Psoas muscle (tissue), 8 donors: Measurements from ENCODE around the gene LMO7. TPM values are rescaled to one million over a fixed set of nuclear protein-coding genes. Genes with fewer than 3 reads are reported as not detected.

Experiments used
- ATAC-seq, 4 donors: fragments of 200-7000 bp; cut with Tn5 transposase; one replicate each; pipeline ENCODE4 v1.9.1; 2020; ENCODE audit warnings: moderate library complexity in 3 of 4, mild to moderate bottlenecking in 2 of 4
- DNase-seq, 2 donors: peaks; one replicate each; pipeline ENCODE4 v3.0.0-alpha.2; 2020
- H3K27ac ChIP-seq: fragments of 200-600 bp; one replicate; pipeline ENCODE4 v1.8.0; 2022
- H3K27me3 ChIP-seq, 3 donors: fragments of 200-600 bp in 1 of 3; one replicate each; pipeline versions ENCODE4 v1.6.1 to v1.8.0; 2013 to 2022; ENCODE audit warnings: low read length in 2 of 3, mild to moderate bottlenecking in 2 of 3, moderate library complexity in 1 of 3; ENCODE audit not compliant: insufficient read depth in 3 of 3
- H3K36me3 ChIP-seq, 2 donors: fragments of 200-600 bp in 1 of 2; one replicate each; pipeline versions ENCODE4 v1.6.1 to v1.8.0; 2013 to 2022; ENCODE audit warnings: low read depth in 1 of 2, mild to moderate bottlenecking in 1 of 2, moderate library complexity in 1 of 2; ENCODE audit not compliant: insufficient read depth in 1 of 2
- H3K4me1 ChIP-seq: fragments of 200-600 bp; one replicate; pipeline ENCODE4 v1.8.0; 2022
- H3K4me3 ChIP-seq: fragments of 200-600 bp; one replicate; pipeline ENCODE4 v1.8.0; 2022; ENCODE audit warnings: mild to moderate bottlenecking
- H3K9me3 ChIP-seq: fragments of 200-600 bp; one replicate; pipeline ENCODE4 v1.8.0; 2022
- WGBS, 3 donors: extraction: QIAGEN DNeasy Blood & Tissue Kit; methylation state at CpG; one replicate each; pipeline versions ENCODE4 v1.1.6 to v1.1.7; 2013; 5-methylcytosine and 5-hydroxymethylcytosine counted together
- intact Hi-C, 2 donors: fragments of 100-400 bp; cut with DNase I; formaldehyde crosslinking; loops; one replicate each; pipeline versions ENCODE4 v1.11.0 to v1.14.2; 2022
- polyA plus RNA-seq, 3 donors: library from polyadenylated mRNA; stranded (reverse); fragments of 200-250 nt; gene quantifications; one replicate each; pipeline ENCODE4 v1.2.3, GENCODE V29; 2013
- total RNA-seq, 4 donors: library from RNA; stranded (reverse); fragmentation: NEBNext Ultra II Directional in 2 of 4; extraction: Animal tissue kit (Norgen Biotek cat#: 25700) in 2 of 4; gene quantifications; one replicate each; pipeline versions ENCODE4 v1.2.1 to v1.2.4, GENCODE V29; 2021 to 2023
- TF ChIP-seq, protein P1 (sequence below): fragments of 200-600 bp; IDR thresholded peaks from one replicate; pipeline ENCODE4 v1.8.0; 2022; ENCODE audit warnings: antibody characterized with exemption
- donor health status: healthy with polysubstance abuse.
- donor health status: DM: no; HTN: no; CAD: no; lungs with moderate emphysema.
- donor health status: Bipolar disorder and iron deficiency.
- donor health status: healthy.
- donor health status: DM: yes; HTN: yes; CAD: no.
- donor health status: DM: no; HTN: no; CAD: no.
- donor health status: DM: no; HTN: no; CAD: no.
- donor health status: DM: yes; HTN: yes; CAD: no.

The LMO7 gene
- total and polyA plus RNA-seq, 7 donors: 15.3 to 271 (median 97.9) TPM

- Histone ChIP-seq H3K4me3 (peak overlapping the region; percentile 69), H3K9me3 (no peaks in the 10 kb centered on the region), H3K4me1 (peaks cover 8% of the 10 kb centered on the region), H3K27ac (peak overlapping the region; percentile 89), H3K27me3 (no peaks in the 10 kb centered on the region), H3K36me3 (no peaks in the 10 kb centered on the region)
- intact Hi-C loops: loop anchor here in 1 of 2 donors (5.0 kb wide), 1 partner anchor 42 kb away; no protein-coding TSS in a partner anchor
- peak in 1 of 2 donors; percentile 48 for DNase-seq
- WGBS, 3 donors: 18 to 31% (median 19%) methylated on average over 9 of the region's 9 CpGs
- TF ChIP-seq, protein P1, sequence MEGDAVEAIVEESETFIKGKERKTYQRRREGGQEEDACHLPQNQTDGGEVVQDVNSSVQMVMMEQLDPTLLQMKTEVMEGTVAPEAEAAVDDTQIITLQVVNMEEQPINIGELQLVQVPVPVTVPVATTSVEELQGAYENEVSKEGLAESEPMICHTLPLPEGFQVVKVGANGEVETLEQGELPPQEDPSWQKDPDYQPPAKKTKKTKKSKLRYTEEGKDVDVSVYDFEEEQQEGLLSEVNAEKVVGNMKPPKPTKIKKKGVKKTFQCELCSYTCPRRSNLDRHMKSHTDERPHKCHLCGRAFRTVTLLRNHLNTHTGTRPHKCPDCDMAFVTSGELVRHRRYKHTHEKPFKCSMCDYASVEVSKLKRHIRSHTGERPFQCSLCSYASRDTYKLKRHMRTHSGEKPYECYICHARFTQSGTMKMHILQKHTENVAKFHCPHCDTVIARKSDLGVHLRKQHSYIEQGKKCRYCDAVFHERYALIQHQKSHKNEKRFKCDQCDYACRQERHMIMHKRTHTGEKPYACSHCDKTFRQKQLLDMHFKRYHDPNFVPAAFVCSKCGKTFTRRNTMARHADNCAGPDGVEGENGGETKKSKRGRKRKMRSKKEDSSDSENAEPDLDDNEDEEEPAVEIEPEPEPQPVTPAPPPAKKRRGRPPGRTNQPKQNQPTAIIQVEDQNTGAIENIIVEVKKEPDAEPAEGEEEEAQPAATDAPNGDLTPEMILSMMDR: peak; percentile 28
- ATAC-seq: peak; percentile 88 to 93 (median 89)
Observed at GRCh38 chr13:75760131-75761021, 124.2 kb downstream of the LMO7 start.

DNA sequence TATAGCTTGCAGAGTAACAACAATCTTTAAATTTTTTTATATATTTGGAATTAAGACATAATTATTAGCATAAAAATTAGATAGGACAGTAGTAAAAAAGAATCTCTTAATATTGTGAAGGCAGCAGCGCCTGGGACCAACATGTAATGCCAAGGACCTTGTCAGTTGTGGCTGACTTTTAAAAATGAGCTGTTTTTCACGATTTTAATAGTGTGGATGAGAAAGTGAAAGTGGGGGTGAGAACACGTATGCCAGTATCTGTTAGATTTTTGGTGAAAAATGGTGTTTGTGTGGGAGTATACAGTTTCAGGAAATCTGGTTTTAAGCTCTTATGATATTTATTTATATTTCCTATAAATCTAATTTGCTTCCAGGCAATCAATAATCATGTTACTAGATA lies 125.2 kb downstream of the LMO7 start:
- Histone ChIP-seq H3K4me3 (peak overlapping the region; percentile 69), H3K36me3 (no peaks in the 10 kb centered on the region), H3K27me3 (no peaks in the 10 kb centered on the region), H3K27ac (peak overlapping the region; percentile 89), H3K4me1 (peaks cover 18% of the 10 kb centered on the region), H3K9me3 (no peaks in the 10 kb centered on the region)
- 17 to 37% (median 23%) methylated on average over 3 of the region's 3 CpGs for WGBS, 3 donors
- ATAC-seq (no peak), DNase-seq (no peak)
- TF ChIP-seq, protein P1: no peak
- intact Hi-C loops: loop anchor here in 1 of 2 donors (5.0 kb wide), 1 partner anchor 41 kb away; no protein-coding TSS in a partner anchor

DNA sequence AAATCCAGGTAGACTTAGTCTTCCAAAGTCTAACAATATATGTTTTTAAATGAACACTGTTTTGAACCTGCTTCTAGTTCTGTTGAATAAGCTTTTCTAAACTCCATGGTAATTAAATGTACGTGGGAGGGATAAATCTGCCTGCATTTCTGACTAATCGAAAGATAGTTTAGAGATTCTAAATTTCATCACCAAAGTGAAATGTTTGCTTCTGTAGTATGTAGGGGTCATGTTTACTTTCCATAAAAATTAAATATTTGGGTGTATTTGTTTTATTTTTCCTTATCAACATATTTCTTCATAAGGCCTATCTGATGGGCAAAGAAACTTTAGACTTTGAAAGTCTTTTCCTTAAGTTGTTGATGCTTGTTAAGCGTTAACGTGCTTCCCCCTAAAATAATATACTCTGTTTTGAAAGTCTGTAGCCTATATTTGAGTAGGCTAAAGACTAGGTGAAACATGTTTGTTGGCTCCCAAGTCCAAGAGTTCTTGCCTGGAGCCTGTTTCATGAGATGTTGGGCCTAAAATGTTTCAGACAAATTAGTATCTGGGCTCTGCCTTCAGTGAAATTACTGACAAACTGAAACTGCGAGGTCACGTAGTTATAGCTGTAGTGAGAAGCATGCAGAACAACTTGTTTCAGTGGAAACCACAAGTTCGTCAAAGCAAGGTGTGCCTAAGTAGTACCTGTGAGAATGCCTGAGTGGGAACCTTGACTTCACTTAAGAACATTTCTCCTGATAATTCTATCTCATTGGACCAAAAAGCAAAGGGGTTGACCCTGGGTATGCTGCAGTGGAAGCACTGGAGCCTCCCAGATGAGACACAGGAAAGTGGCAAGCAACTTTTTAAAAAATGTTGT lies 126.2 kb downstream of the LMO7 start:
- ATAC-seq: no peak
- peak overlapping the region; percentile 89 for H3K27ac ChIP-seq

GRCh38 chr13:75762955-75763354 lies 126.8 kb downstream of the LMO7 start:
- Histone ChIP-seq H3K27ac (peak overlapping the region; percentile 89), H3K4me1 (peaks cover 33% of the 10 kb centered on the region), H3K36me3 (no peaks in the 10 kb centered on the region), H3K4me3 (peak overlapping the region; percentile 69), H3K27me3 (no peaks in the 10 kb centered on the region), H3K9me3 (no peaks in the 10 kb centered on the region)
- 32 to 46% (median 34%) methylated on average over 2 of the region's 2 CpGs for WGBS, 3 donors
- intact Hi-C loops: loop anchor here in 1 of 2 donors (2.0 to 5.0 kb wide), 2 partner anchors 39 to 66 kb away; no protein-coding TSS in a partner anchor
- ATAC-seq (no peak), DNase-seq (no peak)
- TF ChIP-seq, protein P1: no peak

More for the DNA sequence above, 126.2 kb downstream of the LMO7 start:
- Histone ChIP-seq H3K9me3 (no peaks in the 10 kb centered on the region), H3K27me3 (no peaks in the 10 kb centered on the region), H3K4me1 (peaks cover 27% of the 10 kb centered on the region), H3K36me3 (no peaks in the 10 kb centered on the region), H3K4me3 (peak overlapping the region; percentile 69)
- intact Hi-C loops: loop anchor here in 1 of 2 donors (2.0 to 5.0 kb wide), 2 partner anchors 40 to 66 kb away; no protein-coding TSS in a partner anchor
- WGBS, 3 donors: 22 to 35% (median 24%) methylated on average over 7 of the region's 7 CpGs
- no peak for DNase-seq
- TF ChIP-seq, protein P1: no peak
